Left lung (tissue), 10 donors: ENCODE data around the gene KDM8. TPM values are rescaled to one million over a fixed set of nuclear protein-coding genes. Genes with fewer than 3 reads are reported as not detected.
"Not testable (repeated sequence)": the region's sequence is repeated elsewhere in the genome, so short reads cannot be mapped to it uniquely, and the experiment has no call there.

Experiments used
- ATAC-seq: fragments of 200-7000 bp; cut with Tn5 transposase; one replicate; pipeline ENCODE4 v1.9.1; 2020; ENCODE audit warnings: moderate library complexity
- DNase-seq, 4 donors: peaks; one replicate each; pipeline ENCODE4 v3.0.0-alpha.2; 2013 to 2020
- H3K27ac ChIP-seq, 2 donors: fragments of 200-600 bp; sonication (generic) in 1 of 2; one replicate each; pipeline versions ENCODE4 v1.5.0 to v1.8.0; 2020 to 2021
- H3K27me3 ChIP-seq, 2 donors: fragments of 200-600 bp; sonication (generic) in 1 of 2; one replicate each; pipeline versions ENCODE4 v1.5.0 to v1.8.0; 2020 to 2021
- H3K36me3 ChIP-seq, 2 donors: fragments of 200-600 bp; sonication (generic) in 1 of 2; one replicate each; pipeline versions ENCODE4 v1.5.0 to v1.8.0; 2020 to 2021
- H3K4me1 ChIP-seq, 2 donors: fragments of 200-600 bp; one replicate each; pipeline ENCODE4 v1.8.0; 2021
- H3K4me3 ChIP-seq, 2 donors: fragments of 200-600 bp; sonication (generic) in 1 of 2; one replicate each; pipeline versions ENCODE4 v1.5.0 to v1.8.0; 2020 to 2021; ENCODE audit warnings: mild to moderate bottlenecking in 1 of 2
- H3K9me3 ChIP-seq, 2 donors: fragments of 200-600 bp; sonication (generic) in 1 of 2; one replicate each; pipeline versions ENCODE4 v1.5.0 to v1.8.0; 2020 to 2021
- CTCF ChIP-seq, 2 donors: fragments of 200-600 bp; sonication (generic) in 1 of 2; IDR thresholded peaks; one replicate each; pipeline versions ENCODE4 v1.5.0 to v1.8.0; 2021; ENCODE audit warnings: antibody characterized with exemption in 2 of 2
- intact Hi-C, 2 donors: fragments of 100-400 bp; cut with DNase I; formaldehyde crosslinking; loops; one replicate each; pipeline versions ENCODE4 v1.11.2 to v1.14.2; 2022
- polyA plus RNA-seq, 6 donors: library from polyadenylated mRNA; unstranded; fragments of 120-200 nt; gene quantifications; one replicate each; pipeline ENCODE4 v1.2.1, GENCODE V29; 2013; ENCODE audit not compliant: insufficient read length in 6 of 6
- total RNA-seq, 2 donors: library from RNA; stranded (reverse); fragmentation: NEBNext Ultra II Directional; extraction: Animal tissue kit (Norgen Biotek cat#: 25700); gene quantifications; one replicate each; pipeline ENCODE4 v1.2.1, GENCODE V29; 2021
- donor health status: DM: no; HTN: yes; CAD: no.
- donor health status: DM: no; HTN: no; CAD: no.

KDM8 gene
- total and polyA plus RNA-seq, 8 donors, result 5.2 to 9.9 (median 8.8) TPM

- H3K36me3 ChIP-seq, result no peaks in the 10 kb centered on the region
- no peak for TF ChIP-seq CTCF (IDR thresholded peaks at IDR 0.05)
- intact Hi-C loops, result no loop called here
These were observed 3.6 kb upstream of the KDM8 start for GRCh38 chr16:27199736-27200135.

DNA sequence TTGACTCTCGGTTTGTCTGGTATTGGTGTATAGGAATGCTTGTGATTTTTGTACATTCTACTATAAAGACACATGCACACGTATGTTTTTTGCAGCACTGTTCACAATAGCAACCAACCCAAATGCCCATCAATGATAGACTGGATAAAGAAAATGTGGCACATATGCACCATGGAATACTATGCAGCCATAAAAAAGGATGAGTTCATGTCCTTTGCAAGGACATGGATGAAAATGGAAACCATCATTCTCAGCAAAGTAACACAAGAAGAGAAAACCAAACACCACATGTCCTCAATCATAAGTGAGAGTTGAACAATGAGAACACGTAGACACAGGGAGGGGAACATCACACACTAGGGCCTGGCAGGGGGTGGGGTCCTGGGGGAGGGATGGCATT, 2.4 kb upstream of the KDM8 start:
- H3K27me3 ChIP-seq, H3K27ac ChIP-seq, H3K4me3 ChIP-seq, H3K36me3 ChIP-seq, intact Hi-C loops, ATAC-seq, H3K9me3 ChIP-seq, DNase-seq: not testable (repeated sequence)
- peaks cover 6 to 32% of the 10 kb centered on the region in 2 donors for H3K4me1 ChIP-seq

More at GRCh38 chr16:27199736-27200135, 3.6 kb upstream of the KDM8 start:
- Histone ChIP-seq H3K9me3 (no peaks in the 10 kb centered on the region), H3K27me3 (no peaks in the 10 kb centered on the region), H3K27ac (peak overlapping the region in 1 of 2 donors; percentile 73), H3K4me1 (peaks cover 6 to 29% of the 10 kb centered on the region in 2 donors), H3K4me3 (no peak overlapping the region)
- ATAC-seq (no peak), DNase-seq (no peak)

DNA sequence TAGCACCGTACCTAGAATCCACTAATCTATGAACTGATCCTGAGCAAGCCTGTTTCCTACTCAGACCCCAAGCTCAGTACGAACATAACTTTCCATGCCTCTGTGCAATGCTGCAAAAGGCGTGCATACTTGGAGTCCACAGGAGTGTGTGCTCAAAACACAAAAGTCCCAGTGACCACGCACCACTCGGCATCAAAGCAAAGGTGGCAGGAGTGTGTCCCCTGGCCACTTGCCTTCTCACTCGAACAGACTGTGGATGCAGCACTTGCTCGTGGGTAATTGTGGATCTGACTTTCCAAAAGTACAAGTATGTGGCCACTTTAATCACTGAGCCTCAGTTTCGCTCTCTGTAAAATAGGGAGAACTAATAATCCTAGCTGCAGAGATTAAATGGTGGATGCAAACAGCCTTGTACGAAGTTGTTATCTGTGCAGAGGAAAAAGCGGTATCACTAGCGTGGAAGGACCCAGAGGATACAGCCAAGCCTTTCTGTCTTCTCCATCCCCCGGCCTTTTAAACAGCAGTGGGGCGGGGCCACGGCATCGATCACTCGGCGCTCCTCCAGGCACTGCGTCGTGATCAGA, 311 bp upstream of the KDM8 start:
- peaks cover 6 to 32% of the 10 kb centered on the region in 2 donors for H3K4me1 ChIP-seq
- DNase-seq, result peak in 2 of 4 donors; percentile 94 to 97
- peak; percentile 94 for ATAC-seq
- peak overlapping the region; percentile 47 to 66 for H3K4me3 ChIP-seq
- TF ChIP-seq CTCF (IDR thresholded peaks at IDR 0.05), result no peak
- H3K27me3 ChIP-seq, result no peaks in the 10 kb centered on the region
- H3K9me3 ChIP-seq, result no peaks in the 10 kb centered on the region
- peak overlapping the region; percentile 95 to 96 for H3K27ac ChIP-seq
- intact Hi-C loops, result no loop called here
- H3K36me3 ChIP-seq, result peaks cover 0 to 3% of the 10 kb centered on the region in 2 donors

DNA sequence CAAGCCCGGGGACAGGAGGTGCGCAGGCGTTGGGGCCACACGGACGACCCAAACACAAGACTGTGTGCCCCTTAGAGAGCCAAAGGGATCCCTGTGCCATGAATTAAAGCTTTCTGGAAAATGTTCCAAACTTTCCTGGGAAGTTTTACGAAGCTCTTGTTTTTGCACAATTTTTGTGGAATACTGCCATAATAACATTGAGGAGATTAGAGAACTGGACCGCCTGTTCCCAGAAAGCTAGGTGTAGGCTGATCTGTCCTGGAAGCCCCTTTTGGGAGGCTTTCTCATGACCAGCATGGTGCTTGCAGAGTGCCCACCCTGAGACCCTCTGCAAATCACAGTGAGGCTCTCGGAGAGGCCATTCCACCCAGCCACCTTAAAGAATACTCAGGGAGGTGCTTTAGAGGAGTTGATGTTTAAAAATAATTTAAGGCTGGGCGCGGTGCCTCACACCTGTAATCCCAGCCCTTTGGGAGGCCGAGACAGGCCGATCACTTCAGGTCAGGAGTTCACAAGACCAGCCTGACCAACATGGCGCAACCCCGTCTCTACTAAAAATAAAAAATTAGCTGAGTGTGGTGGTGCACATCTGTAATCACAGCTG, 1.1 kb downstream of the KDM8 start:
- ATAC-seq, result no peak
- no peaks in the 10 kb centered on the region for H3K9me3 ChIP-seq
- H3K27ac ChIP-seq, result peak overlapping the region; percentile 95 to 96
- TF ChIP-seq CTCF (IDR thresholded peaks at IDR 0.05), result no peak
- peaks cover 6 to 30% of the 10 kb centered on the region in 2 donors for H3K4me1 ChIP-seq
- peaks cover 0 to 3% of the 10 kb centered on the region in 2 donors for H3K36me3 ChIP-seq
- no peaks in the 10 kb centered on the region for H3K27me3 ChIP-seq
- H3K4me3 ChIP-seq, result peak overlapping the region; percentile 47 to 66
- DNase-seq, result no peak
- intact Hi-C loops, result no loop called here

DNA sequence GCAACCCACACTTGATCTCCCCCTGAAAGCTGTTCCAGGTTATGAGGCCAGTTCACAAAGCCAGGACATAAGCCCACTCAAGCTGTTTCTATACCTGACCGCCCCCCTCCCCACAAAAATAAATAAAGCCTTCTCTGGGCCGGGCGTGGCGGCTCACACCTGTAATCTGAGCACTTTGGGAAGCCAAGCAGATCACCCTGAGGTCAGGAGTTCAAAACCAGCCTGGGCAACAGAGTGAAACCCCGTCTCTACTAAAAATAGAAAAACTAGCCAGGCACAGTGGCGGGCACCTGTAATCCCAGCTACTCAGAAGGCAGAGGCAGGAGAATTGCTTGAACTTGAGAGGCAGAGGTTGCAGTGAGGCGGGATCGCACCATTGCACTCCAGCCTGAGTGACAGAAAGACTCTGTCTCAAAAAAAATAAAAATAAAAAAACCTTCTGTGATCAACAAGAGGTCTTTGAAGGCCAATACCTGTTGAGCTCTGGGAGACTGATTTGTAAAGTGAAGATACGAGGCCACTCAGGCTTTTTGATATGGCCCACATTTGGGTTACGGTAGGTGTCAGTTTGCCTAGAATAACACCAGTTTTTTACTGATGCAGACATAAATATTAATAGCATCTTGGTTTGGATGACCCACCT, 2.2 kb downstream of the KDM8 start:
- Histone ChIP-seq H3K4me1 (peaks cover 6 to 18% of the 10 kb centered on the region in 2 donors), H3K27me3 (no peaks in the 10 kb centered on the region), H3K27ac (no peak overlapping the region), H3K9me3 (no peaks in the 10 kb centered on the region), H3K36me3 (peaks cover 0 to 13% of the 10 kb centered on the region in 2 donors), H3K4me3 (no peak overlapping the region)
- DNase-seq (no peak), ATAC-seq (no peak)
- TF ChIP-seq CTCF (IDR thresholded peaks at IDR 0.05), result no peak
- intact Hi-C loops, result no loop called here

GRCh38 chr16:27207121-27207520, 3.8 kb downstream of the KDM8 start:
- DNase-seq, H3K27ac ChIP-seq, H3K9me3 ChIP-seq, H3K4me3 ChIP-seq, ATAC-seq, H3K27me3 ChIP-seq, intact Hi-C loops: not testable (repeated sequence)
- H3K4me1 ChIP-seq, result peaks cover 6 to 18% of the 10 kb centered on the region in 2 donors
- peaks cover 0 to 26% of the 10 kb centered on the region in 2 donors for H3K36me3 ChIP-seq
